GM12864 (cell line): Measurements from ENCODE around the gene FBXO8.

Experiments
- DNase-seq: peaks from one replicate; pipeline ENCODE4 v3.0.0-alpha.2; 2011; ENCODE audit warnings: low read depth
- H3K4me3 ChIP-seq: 2 replicates; pipeline ENCODE4 v1.5.1; 2011; ENCODE audit warnings: mild to moderate bottlenecking, low read depth, low read length, control low read depth
- TF ChIP-seq, protein P1 (sequence below): IDR thresholded peaks from 2 replicates; pipeline ENCODE4 v1.5.1; 2011; ENCODE audit warnings: low read depth, mild to moderate bottlenecking, moderate library complexity, low read length, control low read depth, inconsistent platforms; ENCODE audit errors: missing control alignments

Gene FBXO8

DNA sequence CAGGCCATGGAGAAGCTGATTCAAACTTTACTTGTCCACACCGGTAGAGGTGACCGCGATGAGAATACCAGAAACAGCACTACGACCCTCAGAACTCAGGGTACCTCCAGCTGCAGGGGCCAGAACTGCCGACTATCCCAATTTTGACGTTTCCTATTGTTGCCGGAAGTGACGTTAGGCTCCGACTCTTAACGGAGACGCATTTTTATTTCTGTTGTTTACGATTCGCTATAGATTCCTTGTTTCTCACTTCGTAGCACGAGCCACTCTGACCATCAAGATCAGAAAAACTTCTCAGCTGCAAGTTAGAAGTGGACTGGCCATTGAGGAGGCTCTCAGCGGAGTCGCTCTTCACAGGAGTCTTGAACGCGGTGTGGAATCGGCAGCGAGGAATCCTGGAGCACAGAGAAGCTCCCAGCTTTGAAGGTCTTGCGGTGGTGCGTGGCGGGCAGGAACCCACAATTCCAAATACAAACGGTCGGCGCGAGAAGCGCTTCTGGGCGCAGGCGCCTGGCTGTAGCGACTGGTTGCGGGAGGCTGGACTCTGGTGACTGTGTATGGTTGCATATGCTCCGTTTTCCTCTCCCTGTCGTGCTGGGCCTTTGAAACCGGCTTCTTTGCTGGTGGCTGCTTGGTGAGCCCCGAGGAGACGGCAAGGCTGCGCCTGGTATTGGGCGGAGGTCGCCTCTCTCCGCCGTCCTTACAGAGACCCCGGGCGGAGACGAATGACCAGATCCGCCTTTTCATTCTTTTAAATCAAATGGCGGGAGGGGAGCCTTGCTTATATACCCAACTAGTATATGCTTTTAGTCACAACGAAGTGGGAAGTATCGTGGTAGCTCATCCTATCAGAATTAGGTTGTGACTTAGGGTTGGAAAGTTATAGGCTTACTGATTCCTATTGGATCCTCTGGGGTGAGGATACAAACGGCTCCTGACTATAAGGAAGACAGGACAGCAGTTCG, at the start of gene FBXO8, which contains the start of gene CEP44:
Gene FBXO8 (minus strand): TSS at position 161 of the 965 bp plus-strand sequence. CDS start 20,575 bp downstream, outside the sequence.
Gene CEP44 (plus strand): TSS at position 405 of the 965 bp plus-strand sequence. CDS start 15,211 bp downstream, outside the sequence.
- H3K4me3 ChIP-seq = peak within 1 kb of the TSS; percentile 95
- peak; percentile 53 for DNase-seq
- TF ChIP-seq, protein P1, sequence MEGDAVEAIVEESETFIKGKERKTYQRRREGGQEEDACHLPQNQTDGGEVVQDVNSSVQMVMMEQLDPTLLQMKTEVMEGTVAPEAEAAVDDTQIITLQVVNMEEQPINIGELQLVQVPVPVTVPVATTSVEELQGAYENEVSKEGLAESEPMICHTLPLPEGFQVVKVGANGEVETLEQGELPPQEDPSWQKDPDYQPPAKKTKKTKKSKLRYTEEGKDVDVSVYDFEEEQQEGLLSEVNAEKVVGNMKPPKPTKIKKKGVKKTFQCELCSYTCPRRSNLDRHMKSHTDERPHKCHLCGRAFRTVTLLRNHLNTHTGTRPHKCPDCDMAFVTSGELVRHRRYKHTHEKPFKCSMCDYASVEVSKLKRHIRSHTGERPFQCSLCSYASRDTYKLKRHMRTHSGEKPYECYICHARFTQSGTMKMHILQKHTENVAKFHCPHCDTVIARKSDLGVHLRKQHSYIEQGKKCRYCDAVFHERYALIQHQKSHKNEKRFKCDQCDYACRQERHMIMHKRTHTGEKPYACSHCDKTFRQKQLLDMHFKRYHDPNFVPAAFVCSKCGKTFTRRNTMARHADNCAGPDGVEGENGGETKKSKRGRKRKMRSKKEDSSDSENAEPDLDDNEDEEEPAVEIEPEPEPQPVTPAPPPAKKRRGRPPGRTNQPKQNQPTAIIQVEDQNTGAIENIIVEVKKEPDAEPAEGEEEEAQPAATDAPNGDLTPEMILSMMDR = no peak

DNA sequence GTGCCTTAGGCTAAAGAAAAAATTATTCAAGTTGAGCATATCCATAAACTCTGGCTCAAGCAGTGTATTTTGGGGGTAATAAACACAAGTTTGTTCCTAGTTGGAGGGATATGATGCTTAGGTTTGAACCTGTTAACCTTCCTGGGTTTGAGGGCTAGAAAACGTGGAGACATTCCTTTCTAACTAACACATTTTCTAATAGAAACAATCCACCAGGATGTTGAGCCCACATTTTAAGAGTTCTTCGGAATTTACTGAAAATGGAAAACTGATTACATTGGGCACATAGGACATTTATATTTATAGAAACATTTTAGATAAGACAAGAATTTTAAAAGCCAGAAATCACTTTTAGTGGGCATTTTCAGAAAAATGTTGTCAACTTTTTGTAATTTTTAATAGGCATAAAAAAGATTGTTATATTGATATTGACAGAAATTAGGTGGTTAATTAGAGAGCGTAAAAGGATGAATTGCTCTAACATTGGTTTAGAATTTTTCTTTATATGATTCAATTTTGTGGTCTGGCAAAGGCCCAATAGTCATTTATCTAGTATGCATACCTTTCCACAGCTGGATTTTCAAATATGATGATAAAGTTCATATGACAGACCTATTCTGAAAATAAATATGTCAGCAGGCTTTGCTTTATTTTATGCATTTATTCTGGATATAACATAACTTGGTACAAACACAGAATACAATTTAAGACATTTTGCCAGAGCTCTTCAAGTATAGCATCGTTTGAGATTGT, 49.5 kb upstream of the FBXO8 start:
- DNase-seq = no peak
- no peak overlapping the region for H3K4me3 ChIP-seq
- TF ChIP-seq, protein P1 = no peak

- TF ChIP-seq, protein P1 = no peak
- DNase-seq = no peak
- no peak overlapping the region for H3K4me3 ChIP-seq
Observed at GRCh38 chr4:174324725-174325124, 41.3 kb upstream of the FBXO8 start.

- DNase-seq = no peak
- TF ChIP-seq, protein P1 = no peak
- H3K4me3 ChIP-seq = no peak overlapping the region
Observed at GRCh38 chr4:174324236-174324635, 40.8 kb upstream of the FBXO8 start.

DNA sequence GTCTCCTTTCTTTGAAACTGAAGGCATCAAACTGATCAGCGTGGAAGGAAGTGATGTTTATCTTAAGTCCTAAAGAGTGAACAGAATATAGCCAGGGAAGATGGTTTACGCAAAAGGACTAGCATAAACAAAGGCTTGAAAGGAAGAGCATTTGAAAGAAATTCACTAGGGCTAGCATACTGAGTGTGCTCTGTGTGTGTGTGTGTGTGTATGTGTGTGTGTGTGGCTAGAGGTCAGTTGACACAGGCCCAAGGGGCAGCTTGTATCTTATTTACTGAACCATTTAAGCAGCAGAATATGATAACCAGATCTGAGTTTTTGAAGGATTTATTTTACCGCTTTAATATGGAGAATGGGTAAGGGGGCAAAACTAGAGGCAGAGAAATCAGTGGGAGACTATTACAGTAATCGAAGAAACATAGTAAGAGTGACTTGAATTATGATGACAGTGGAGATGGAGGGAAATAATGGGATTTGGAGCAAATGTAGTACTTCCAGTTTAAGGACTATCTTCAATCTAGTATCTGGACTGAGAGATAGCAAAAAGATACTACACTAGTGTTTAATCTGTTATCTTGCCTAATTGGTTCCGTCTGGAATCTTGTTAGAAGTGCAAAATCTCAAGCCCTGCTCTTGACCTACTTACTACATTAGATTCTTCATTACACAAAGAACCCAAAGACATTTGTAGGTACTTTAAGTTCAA, 37.2 kb upstream of the FBXO8 start:
- TF ChIP-seq, protein P1 = no peak
- H3K4me3 ChIP-seq = no peak overlapping the region
- no peak for DNase-seq

DNA sequence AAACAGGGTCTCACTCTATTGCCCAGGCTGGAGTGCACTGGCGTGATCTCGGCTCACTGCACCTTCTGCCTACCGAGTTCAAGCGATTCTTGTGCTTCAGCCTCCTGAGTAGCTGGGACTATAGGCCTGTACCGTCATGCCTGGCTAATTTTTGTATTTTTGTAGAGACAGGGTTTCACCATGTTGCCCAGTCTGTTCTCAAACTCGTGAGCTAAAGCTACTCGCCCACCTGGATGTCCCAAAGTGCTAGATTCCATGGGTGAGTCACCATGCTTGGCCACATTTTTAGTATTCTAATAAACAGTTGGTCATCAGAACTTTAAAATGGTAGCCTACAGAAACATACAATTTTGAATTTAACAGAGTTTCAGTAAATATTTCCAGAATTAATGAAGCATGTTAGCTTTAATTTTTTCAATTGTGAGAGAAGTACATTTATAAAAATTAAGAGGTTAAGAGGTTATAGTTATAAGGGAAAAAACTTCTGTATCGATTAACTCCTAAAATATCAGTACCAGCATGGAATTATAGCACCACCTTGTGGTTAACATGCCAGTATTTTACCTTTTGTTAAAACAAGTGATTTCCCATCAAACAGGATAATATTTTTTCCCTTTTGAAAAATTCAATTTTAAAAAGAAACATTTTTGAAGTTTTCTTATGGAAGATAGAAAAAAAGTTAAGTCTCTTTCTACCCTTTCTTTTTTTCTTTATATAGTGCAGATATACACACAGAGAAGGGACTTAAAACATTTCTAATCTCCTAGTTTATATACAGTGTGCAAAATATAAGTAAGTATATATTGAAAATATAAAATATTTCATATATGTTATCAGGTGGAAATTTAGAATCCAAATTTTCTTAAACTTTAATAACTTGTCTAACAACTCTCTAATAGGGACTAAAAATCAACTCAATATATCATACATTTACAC, 35.6 kb upstream of the FBXO8 start:
- peak; percentile 15 for DNase-seq
- H3K4me3 ChIP-seq = no peak overlapping the region
- TF ChIP-seq, protein P1 = peak; percentile 41
